ENCODE measurements around the gene PACS1. TPM values are rescaled to one million over a fixed set of nuclear protein-coding genes. Genes with fewer than 3 reads are reported as not detected.

PACS1 gene
- total RNA-seq, 1 donor from 2014 or later = 30.6 TPM

DNA sequence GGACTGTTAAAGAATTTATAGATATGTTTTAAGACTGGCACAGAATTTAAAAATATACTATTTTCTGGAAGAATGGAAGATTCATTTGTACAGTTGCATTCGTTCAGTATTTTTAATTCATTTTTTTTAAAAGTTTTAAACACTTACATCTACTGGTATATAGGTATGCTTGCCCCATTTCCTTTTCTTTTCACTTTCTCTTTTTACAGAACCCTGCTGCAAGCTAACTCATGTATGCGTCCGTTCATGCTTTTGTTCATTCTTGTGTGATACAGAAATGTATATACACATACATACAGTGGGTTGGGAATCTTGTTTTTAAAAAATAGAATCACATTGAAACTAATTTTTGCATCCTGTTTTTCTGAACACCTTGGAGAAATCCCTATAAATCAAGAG, 31.0 kb downstream of the PACS1 start:
- Mint-ChIP-seq H3K27ac (ENCODE audit: unreplicated experiment) (no peak overlapping the region), H3K9me3 (ENCODE audit: unreplicated experiment) (no peaks in the 10 kb centered on the region), H3K36me3 (ENCODE audit: unreplicated experiment) (no peaks in the 10 kb centered on the region), H3K4me1 (ENCODE audit: low read depth, unreplicated experiment) (no peaks in the 10 kb centered on the region), H3K27me3 (ENCODE audit: unreplicated experiment) (no peaks in the 10 kb centered on the region), H3K4me3 (ENCODE audit: unreplicated experiment) (no peak overlapping the region)
- no peak for DNase-seq
- TF ChIP-seq, protein P1, sequence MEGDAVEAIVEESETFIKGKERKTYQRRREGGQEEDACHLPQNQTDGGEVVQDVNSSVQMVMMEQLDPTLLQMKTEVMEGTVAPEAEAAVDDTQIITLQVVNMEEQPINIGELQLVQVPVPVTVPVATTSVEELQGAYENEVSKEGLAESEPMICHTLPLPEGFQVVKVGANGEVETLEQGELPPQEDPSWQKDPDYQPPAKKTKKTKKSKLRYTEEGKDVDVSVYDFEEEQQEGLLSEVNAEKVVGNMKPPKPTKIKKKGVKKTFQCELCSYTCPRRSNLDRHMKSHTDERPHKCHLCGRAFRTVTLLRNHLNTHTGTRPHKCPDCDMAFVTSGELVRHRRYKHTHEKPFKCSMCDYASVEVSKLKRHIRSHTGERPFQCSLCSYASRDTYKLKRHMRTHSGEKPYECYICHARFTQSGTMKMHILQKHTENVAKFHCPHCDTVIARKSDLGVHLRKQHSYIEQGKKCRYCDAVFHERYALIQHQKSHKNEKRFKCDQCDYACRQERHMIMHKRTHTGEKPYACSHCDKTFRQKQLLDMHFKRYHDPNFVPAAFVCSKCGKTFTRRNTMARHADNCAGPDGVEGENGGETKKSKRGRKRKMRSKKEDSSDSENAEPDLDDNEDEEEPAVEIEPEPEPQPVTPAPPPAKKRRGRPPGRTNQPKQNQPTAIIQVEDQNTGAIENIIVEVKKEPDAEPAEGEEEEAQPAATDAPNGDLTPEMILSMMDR (IDR thresholded peaks at IDR 0.05; ENCODE audit: partially characterized antibody, unreplicated experiment) = no peak

DNA sequence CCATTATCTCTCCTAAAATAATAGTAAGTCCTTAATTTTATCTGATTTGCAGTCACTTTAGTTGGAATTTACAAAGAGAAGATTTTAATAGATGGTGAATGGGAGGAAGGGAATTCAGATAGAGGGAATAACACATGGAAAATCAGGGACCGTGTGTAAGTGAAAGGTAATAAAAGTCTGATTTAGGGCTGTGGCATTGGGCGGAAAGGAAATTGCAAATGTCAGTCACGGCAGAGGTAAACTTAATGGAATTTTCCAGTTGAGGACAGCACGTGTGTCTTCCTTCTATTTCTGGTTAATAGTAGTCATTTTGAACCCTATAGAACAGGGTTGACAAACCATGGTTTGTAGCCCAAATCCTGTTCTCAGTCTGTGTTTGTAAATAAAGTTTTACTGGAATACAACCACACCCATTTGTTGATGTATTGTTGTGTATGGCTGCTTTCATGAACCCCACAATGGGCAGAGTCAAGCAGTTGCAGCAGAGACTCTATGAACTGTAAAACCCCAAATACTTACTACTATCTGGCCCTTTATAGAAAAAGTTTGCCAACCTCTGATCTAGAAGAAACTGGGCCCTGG, 34.1 kb downstream of the PACS1 start:
- DNase-seq = no peak
- Mint-ChIP-seq H3K9me3 (ENCODE audit: unreplicated experiment) (no peaks in the 10 kb centered on the region), H3K36me3 (ENCODE audit: unreplicated experiment) (no peaks in the 10 kb centered on the region), H3K4me1 (ENCODE audit: low read depth, unreplicated experiment) (no peaks in the 10 kb centered on the region), H3K27me3 (ENCODE audit: unreplicated experiment) (no peaks in the 10 kb centered on the region), H3K27ac (ENCODE audit: unreplicated experiment) (no peak overlapping the region), H3K4me3 (ENCODE audit: unreplicated experiment) (no peak overlapping the region)
- TF ChIP-seq, protein P1 (IDR thresholded peaks at IDR 0.05; ENCODE audit: partially characterized antibody, unreplicated experiment) = no peak

DNA sequence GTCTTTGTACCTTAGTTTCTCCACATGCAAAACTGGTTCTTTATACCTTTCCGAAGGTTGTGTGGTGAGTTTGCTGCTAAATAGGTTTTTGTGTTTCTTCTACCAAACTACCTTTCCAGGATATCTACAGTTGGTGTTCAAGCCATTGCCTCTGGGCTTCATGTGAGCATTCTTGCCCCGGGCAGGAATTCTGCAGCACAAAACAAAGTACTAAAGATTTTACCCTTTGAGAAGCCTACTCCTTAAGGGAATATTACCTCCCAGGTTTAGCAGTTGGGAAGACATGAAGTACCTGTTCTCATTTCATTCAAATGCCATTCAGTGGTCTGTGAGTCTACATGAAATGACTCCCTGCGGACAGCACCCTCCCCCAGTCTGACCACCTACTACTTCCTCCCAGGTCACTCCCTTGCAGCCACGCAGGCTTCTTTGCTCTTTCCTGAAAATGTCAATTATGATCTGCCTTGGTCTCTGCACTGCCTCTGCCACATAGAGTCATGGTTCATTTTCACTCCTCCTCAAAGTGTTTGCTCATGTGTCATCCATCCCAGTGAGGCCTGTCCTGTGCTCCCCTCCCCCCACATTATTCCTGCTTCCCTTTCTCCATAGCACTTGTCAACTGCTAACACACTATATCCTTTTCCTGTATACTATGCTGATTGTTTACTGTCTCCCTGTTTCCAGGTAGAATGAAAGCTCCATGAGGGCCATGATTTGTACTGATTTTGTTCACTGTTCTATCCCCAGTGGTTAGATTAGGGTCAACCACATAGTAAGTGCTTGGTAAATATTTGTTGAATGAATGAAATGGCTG, 36.9 kb downstream of the PACS1 start:
- Mint-ChIP-seq H3K27ac (ENCODE audit: unreplicated experiment) (no peak overlapping the region), H3K27me3 (ENCODE audit: unreplicated experiment) (no peaks in the 10 kb centered on the region), H3K36me3 (ENCODE audit: unreplicated experiment) (no peaks in the 10 kb centered on the region), H3K4me3 (ENCODE audit: unreplicated experiment) (no peak overlapping the region), H3K4me1 (ENCODE audit: low read depth, unreplicated experiment) (peaks cover 4% of the 10 kb centered on the region), H3K9me3 (ENCODE audit: unreplicated experiment) (no peaks in the 10 kb centered on the region)
- DNase-seq = no peak
- TF ChIP-seq, protein P1 (IDR thresholded peaks at IDR 0.05; ENCODE audit: partially characterized antibody, unreplicated experiment) = no peak

DNA sequence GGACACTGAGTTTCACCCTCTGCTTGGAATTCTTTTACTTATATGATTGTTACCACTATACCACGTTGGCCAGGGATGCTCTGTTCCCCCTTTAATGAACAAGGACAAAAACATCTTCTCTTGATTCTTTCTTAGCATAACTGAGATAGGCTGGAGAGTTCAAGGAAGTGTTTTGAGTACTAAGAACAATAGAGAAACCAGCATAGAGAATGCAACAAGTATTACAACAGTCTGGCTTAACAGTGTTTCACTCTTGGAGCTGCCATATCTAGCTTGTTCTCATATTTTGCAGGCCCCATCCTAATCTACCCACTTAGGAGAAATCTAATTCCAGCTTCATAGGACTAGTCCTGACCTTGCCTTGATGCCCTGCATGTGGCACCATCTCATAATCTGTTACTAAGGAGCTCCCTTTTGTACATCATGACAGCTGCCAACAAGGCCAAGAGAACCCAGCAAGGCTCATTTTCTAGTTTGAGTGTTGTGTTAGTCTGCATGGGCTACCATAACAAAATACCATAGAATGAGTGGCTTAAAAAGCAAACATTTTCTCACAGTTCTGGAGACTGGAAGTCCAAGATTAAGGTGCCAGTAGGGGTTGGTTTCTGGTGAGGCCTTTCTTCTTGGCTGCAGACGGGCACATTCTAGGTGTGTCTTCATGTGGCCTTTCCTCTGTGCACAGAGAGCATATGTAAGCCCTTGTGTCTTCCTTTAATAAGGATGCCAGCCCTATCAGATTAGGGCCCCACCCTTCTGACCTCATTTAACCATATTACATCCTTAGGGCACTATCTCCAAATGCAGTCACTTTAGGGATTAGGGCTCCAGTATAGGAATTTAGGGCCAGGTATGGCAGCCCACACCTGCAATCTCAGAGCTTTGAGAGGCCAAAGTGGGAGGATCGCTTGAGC, 37.8 kb downstream of the PACS1 start:
- TF ChIP-seq, protein P1 (IDR thresholded peaks at IDR 0.05; ENCODE audit: partially characterized antibody, unreplicated experiment) = no peak
- no peak overlapping the region for H3K4me3 Mint-ChIP-seq (ENCODE audit: unreplicated experiment)

More for the DNA sequence above, 37.8 kb downstream of the PACS1 start:
- H3K4me1 Mint-ChIP-seq (ENCODE audit: low read depth, unreplicated experiment) = peaks cover 10% of the 10 kb centered on the region
- H3K36me3 Mint-ChIP-seq (ENCODE audit: unreplicated experiment) = no peaks in the 10 kb centered on the region
- no peaks in the 10 kb centered on the region for H3K9me3 Mint-ChIP-seq (ENCODE audit: unreplicated experiment)
- no peaks in the 10 kb centered on the region for H3K27me3 Mint-ChIP-seq (ENCODE audit: unreplicated experiment)
- no peak for DNase-seq
- no peak overlapping the region for H3K27ac Mint-ChIP-seq (ENCODE audit: unreplicated experiment)

Data from glutamatergic neuron (in vitro differentiated cells).